ENCODE measurements around the gene COG4.
"Not testable (repeated sequence)": the region's sequence is repeated elsewhere in the genome, so short reads cannot be mapped to it uniquely, and the experiment has no call there.

Gene COG4

DNA sequence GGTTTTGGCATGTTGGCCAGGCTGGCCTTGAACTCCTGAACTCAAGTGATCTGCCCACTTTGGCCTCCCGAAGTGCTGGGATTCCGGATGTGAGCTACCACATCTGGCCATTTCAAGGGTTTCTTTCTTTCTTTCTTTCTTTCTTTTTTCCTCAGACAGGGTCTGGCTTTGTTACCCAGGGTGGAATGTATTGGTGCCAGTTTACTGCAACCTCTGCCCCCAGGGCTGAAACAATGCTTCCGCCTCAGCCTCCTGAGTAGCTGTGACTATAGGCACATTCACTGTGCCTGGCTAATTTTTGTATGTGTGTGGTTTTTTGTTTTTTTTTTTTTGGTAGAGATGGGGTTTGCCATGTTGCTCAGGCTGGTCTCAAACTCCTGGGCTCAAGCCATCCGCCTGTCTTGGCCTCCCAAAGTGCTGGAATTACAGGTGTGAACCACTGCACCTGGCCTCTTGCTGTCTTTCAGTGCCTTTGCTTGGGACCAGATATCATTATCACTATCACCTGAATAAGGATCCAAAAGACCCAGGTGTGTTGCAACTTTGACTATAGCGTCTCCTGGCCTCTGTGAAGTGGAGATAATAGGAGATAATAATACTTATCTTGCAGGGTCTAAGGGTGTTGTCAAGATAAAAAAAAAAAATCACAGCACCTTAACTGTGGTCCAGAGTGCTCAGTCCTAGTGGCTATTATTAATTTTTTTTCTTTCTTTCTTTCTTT lies 65.7 kb downstream of the COG4 start:
- no peak for DNase-seq (ENCODE audit: low read depth, low spot score)

DNA sequence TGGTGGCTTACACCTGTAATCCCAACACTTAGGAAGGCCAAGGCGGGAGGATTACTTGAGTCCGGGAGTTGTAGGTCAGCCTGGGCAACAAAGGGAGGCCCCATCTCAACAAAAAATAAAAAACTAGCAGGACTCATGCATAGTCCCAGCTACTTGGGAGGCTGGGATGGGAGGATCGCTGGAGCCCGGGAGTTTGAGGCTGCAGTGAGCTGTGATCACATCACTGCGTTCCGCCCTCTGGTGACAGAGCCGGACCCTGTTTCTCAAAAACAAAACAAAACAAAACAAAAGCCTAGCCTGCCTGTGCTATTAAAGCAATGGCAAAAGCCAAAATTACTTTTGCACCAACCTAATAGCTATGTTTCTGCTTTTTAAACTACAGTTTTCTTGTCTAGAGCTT lies 67.4 kb downstream of the COG4 start:
- no peak for DNase-seq (ENCODE audit: low read depth, low spot score)

DNA sequence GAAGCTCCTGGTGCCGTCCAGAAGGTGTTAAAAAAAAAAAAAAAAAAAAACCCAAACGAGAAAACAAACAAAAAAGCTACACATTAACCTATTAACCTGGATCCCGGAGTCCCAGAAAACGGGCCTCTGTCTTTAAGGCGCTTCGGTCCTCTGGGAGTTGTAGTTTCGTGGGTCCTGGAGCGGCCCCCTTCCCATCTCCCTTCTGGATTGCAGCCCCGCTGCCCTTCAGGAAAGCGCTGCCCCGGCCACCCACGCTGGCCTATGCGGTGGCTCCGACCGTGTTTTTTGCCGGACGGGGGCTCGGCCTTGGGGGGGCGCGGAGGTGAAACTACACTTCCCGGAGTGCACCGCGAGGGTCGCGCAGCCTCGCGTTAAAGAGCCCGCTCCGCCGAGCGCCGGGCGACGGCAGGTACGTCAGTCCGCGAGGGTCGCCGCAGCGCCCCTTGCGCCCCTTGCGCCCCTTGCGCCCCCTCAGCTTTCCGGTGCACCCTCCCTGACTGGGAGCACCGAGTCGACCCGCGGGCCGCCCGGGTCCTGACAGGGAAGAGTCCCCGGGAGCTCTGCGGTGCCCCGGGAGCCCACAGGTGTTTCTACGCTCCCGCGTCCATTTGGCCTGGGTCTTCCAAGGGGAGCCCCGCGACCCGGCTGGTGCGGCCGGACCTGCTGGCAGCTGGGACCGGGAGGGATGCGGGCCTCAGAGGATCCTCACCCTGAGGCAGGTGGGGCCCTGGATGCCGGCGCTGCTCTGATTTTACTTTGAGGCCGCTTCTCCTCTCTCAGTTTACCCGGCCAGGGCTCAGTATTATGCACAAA lies 68.9 kb downstream of the COG4 start, which contains the start of gene FCSK:
Gene FCSK (plus strand): TSS at position 374 of the 813 bp plus-strand sequence. CDS start 8,596 bp downstream, outside the sequence.
- peak; percentile 83 for DNase-seq (ENCODE audit: low read depth, low spot score)

DNA sequence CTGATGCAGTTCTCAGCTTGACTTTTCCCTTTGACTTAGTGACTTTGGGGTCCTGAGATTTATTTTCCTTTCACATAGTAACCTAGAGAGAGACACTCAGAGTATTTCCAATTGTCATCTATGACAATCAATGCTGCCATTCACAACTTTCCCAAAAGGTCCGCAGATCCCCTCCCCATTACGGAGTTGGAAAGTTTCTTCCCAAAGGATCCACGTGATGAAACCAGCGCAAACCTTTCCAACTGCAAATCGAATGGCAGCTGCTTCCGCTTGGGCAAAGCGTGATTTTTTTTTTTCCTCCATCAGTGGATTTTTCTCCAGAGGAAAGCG lies 69.5 kb downstream of the COG4 start:
- no peak for DNase-seq (ENCODE audit: low read depth, low spot score)

DNA sequence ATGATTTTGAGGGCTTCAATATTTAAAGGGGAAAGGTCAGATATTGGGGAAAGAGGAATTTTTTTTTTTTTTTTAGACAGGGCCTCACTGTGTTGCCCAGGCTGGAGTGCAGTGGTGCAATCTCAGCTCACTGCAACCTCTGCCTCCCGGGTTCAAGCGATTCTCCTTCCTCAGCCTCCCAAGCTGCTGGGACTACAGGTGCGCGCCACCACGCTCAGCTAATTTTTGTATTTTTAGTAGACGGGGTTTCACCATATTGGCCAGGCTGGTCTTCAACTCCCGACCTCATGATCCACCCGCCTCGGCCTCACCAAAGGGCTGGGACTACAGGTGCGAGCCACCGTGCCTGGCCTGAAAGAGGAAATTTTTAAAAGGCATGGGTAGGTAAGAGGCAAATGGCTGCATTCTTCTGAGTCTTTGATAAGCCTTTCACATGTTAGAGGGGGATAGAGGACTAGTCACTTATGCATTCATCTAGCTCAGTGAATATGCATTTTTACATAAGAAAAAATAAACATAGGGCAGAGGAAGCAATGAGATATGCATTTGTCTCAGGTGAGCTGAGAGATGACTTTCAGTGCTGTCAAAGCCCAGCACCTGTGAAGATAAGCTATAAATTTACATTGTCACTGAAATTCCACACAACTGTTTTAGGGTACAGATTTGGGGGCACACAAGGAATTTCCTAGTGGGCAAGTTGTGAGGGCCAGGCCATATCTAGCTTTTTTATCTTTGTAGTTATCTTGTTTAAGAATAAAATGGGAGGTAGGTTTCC lies 70.0 kb downstream of the COG4 start:
- no peak for DNase-seq (ENCODE audit: low read depth, low spot score)

DNA sequence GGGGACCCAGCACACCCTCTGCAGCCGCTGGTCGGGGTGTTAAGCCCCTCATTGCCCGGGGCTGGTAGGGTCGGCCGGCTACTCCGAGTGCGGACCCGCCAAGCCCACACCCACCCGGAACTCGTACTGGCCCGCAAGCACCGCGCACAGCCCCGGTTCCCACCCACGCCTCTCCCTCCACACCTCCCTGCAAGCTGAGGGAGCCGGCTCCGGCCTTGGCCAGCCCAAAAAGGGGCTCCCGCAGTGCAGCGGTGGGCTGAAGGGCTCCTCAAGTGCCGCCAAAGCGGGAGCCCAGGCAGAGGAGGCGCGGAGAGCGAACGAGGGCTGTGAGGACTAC lies 72.4 kb downstream of the COG4 start:
- not testable (repeated sequence) for DNase-seq (ENCODE audit: low read depth, low spot score)

DNA sequence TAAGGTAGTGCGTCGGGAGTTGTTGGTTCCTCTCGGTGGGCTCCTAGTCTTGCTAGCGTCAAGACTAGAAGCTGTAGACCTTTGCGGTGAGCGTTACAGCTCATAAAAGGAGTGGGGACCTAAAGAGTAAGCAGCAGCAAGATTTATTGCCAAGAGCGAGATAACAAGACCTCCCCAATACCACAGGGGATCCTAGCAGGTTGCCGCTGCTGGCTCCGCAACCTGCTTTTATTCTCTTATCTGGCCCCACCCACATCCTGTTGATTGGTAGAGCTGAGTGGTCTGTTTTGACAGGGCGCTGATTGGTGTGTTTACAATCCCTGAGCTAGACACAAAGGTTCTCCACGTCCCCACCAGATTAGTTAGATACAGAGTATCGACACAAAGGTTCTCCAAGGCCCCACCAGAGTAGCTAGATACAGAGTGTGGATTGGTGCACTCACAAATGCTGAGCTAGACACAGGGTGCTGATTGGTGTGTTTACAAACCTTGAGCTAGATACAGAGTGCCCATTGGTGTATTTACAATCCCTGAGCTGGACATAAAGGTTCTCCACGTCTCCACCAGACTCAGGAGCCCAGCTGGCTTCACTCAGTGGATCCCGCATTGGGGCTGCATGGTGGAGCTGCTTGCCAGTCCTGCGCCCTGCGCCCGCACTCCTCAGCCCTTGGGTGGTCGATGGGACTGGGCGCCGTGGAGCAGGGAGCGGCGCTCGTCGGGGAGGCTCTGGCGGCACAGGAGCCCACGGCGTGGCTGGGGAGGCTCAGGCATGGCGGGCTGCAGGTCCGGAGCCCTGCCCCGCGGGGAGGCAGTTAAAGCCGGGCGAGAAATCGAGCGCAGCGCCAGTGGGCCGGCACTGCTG lies 73.0 kb downstream of the COG4 start:
- DNase-seq (ENCODE audit: low read depth, low spot score): not testable (repeated sequence)

- no peak for DNase-seq (ENCODE audit: low read depth, low spot score)
These were observed 75.3 kb downstream of the COG4 start for GRCh38 chr16:70448075-70448474.

- no peak for DNase-seq (ENCODE audit: low read depth, low spot score)
These were observed 78.9 kb downstream of the COG4 start for GRCh38 chr16:70444249-70445063.

DNA sequence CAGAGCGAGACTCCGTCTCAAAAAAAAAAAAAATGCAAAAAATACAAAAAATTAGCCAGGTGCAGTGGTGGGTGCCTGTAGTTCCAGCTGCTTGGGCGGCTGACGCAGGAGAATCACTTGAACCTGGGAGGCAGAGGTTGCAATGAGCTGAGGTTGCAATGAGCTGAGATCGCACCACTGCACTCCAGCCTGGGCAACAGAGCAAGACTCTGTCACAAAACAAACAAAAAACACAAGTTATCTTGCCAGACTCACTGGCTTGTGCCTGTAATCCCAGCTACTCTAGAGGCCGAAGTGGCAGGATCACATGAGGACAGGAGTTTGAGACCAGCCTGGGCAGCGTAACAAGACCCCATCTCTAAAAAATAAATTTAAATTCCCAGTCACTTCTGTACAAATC lies 81.0 kb downstream of the COG4 start:
- no peak for DNase-seq (ENCODE audit: low read depth, low spot score)

GRCh38 chr16:70441406-70441990 lies 81.9 kb downstream of the COG4 start:
- DNase-seq (ENCODE audit: low read depth, low spot score): no peak

DNA sequence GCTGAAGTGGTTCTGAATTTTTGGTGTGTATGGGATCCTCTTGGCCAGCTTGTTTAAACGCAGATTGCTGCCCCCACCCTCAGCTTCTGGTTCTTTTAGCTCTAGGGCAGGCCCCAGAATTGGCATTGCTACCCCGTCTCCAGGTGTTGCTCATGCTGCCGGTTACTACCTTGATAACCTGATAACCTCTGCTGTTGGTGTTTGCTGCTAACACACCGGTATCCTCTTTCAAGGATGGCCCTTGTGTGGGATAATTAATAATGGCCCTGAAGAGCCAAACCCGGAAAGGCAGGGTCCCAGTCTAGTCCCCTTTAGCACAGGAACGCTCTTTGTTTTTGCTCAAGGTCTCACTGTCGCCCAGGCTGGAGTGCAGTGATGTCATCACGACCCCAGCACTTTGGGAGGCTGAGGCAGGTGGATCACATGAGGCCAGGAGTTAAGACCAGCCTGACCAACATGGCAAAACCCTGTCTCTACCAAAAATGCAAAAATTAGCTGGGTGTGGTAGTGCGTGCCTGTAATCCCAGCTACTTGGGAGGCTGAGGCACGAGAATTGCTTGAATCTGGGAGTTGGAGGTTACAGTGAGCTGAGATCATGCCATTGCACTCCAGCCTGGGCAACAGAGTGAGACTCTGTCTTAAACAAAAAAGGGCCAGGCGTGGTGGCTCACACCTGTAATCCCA lies 83.2 kb downstream of the COG4 start:
- DNase-seq (ENCODE audit: low read depth, low spot score): no peak

DNA sequence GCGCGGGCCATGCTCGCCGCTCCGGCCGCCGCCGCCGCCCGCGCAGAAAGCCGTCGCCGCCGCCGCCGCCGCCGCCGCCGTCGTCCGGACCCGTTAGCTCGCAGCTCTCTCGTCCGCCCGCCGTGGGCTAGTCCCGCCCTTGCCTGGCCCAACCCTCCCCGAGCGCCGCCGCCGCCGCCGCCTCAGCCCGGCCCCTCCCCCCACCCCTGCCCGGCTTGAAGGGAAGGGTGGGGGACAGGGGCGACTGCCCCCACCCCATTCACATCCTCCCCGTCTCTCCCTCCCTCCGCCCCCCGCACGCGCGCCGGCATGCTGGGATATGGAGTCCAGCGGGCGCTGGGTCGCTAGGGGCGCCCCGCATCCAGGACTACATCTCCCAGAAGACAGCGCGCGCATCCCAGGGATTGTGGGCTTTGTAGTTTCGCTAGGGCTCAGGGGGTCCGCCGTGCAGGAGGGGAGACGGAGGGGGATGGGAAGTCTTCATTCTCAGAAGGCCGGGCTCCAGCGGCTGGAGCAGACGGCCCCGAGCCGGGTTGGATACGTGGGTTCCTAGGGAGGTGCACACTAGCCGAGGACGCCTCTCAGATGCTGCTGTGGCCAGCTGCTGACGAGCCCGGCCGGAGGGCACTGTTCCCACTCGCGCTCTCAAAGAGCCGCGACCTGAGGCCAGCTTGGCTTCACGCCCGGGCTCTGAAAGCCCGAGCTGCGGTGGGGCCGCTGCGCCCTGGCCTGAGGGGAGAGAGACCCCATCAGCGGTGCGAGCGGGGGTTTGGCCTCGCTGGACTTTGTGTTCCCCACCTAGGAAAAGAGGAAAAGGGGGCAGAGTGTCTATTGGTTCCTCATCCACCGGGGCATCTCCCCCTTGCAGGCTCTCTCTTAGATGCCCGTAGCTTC lies 84.1 kb downstream of the COG4 start, which contains the start of gene ST3GAL2:
Gene ST3GAL2 (minus strand): TSS at position 132 of the 894 bp plus-strand sequence. CDS start 40,570 bp downstream, outside the sequence.
- DNase-seq (ENCODE audit: low read depth, low spot score): peak; percentile 98

DNA sequence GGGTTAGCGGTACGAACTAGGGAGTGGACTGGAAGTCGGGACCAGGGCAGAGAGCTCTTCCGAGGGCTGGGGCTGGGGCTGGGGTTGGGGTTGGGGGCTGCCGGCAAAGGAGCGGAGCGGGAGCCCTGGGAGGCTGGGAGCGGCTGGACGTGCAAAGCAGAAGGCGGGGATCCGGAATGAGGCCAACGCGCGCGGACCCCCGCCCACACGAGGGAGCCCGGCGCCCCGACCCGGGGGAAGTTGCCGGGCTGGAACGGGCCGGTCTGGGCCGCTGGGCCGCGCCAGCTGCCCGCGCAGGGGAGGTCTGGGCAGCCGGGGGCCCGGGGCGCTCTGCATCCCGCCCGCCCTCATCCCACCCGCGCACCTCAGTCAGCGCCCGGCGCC lies 84.8 kb downstream of the COG4 start:
- no peak for DNase-seq (ENCODE audit: low read depth, low spot score)

DNA sequence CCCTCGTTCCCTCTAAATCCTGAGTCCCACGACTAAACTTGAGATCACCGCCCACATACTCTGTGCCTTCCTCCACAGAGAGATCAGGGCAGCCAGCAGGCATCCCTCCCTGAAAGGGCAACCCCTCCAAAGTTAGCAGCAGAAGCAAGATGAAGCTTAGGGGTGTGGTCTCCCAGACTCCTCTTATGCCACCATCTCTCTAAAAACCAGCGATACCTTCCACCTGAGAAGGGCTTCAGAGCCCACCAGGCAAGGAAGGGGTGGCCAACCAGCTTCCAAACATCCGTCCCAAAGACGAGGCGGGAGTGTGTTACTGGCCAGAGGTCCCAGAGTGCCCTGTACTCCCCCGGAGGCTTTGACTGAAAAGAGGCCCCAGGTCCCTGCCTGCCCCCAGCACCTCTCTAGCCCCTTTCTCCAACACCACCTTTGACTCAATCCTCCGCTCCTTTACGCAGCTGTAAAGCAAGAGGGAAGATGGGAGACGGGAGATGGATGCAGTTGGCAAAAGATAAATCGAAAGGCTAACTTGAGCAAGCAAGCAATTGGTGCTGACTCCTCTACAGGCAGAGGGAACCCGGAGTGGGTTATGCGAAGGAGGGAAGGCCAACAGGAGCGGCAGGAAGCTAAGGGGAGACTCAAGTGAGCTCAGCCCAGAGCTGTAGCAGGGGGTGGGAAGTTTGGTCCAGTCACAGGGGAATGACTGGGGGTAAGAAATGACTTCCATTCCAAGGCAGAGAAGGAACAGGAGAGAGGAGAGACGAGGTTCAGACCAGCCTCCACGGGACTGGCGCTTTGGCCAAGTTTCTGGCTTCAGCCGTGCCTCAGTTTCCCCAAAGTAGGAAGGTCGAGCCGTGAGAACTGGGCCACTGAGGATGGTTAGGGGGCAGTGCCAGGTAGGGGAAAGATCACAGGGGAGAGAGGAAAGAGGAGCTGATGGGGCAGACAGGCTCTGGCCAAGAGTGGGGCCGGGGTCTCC lies 85.5 kb downstream of the COG4 start:
- DNase-seq (ENCODE audit: low read depth, low spot score): peak; percentile 63

DNA sequence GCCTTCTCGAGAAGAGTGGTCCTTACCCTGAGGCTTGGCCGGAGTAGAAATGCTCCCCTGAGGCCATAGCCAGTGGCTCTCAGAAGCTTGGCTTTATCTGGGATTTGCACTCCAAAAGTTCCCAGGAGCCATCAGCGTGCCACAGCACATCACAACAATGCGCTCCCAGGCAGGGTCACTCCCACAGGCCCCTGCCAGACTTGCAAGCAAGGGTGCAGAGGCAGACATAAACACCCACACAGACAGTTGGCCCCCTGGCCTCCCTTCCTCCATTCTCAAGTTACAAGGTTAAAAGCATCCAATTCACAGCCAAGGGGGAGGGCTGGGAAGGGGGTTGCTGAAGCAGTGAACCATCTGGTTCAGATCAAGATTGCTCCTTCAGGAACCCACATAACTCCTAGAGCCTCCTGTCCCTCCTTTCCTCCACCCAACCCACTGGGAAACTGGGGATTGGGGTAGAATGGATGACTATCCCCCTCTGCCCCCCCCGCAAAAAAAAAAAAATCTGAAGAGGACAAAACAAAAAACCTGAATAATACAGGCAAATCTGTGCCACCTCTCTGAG lies 86.3 kb downstream of the COG4 start:
- peak; percentile 82 for DNase-seq (ENCODE audit: low read depth, low spot score)

All from astrocyte of the hippocampus (primary cell).